ENCODE results near the gene TSC22D1.

DNA sequence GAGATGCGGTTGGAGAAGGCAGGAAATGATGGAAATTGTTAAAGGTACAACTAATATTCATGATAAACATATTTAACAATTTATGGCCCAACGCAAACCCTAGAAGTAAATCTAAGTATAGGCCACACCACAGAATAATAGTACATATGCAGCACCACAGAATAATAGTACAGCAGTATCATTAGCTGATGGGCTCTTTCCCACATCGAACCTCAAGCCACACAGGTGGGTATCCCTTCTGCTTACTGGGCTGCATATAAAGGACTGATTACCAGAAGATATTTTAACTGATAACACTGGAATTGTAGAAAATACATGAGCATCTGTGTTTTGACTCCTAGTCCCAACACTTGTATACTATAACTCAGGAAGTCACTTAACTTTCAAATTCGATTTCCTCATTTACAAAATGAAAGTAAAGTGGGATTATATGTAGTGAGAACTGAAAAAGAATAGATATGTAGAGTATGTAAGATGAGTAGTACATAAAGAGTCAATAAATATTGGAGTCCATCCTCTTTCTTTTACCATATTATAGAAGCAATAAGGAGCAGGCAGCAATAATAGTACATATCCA lies 91.5 kb downstream of the TSC22D1 start:
- TF ChIP-seq, protein P1, sequence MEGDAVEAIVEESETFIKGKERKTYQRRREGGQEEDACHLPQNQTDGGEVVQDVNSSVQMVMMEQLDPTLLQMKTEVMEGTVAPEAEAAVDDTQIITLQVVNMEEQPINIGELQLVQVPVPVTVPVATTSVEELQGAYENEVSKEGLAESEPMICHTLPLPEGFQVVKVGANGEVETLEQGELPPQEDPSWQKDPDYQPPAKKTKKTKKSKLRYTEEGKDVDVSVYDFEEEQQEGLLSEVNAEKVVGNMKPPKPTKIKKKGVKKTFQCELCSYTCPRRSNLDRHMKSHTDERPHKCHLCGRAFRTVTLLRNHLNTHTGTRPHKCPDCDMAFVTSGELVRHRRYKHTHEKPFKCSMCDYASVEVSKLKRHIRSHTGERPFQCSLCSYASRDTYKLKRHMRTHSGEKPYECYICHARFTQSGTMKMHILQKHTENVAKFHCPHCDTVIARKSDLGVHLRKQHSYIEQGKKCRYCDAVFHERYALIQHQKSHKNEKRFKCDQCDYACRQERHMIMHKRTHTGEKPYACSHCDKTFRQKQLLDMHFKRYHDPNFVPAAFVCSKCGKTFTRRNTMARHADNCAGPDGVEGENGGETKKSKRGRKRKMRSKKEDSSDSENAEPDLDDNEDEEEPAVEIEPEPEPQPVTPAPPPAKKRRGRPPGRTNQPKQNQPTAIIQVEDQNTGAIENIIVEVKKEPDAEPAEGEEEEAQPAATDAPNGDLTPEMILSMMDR (conservative IDR thresholded peaks at IDR 0.05 in 1 of 2, IDR thresholded peaks at IDR 0.05 in 1 of 2; ENCODE audit: extremely low read depth in 1 of 2, insufficient read depth in 1 of 2, low read depth in 1 of 2, low read length in 2 of 2), result no peak
- TF ChIP-seq EZH2 (IDR thresholded peaks at IDR 0.05; ENCODE audit: borderline replicate concordance, low read length), result no peak
